Hair follicular keratinocyte (primary cell): Measurements from ENCODE around the gene MTMR12. TPM values are rescaled to one million over a fixed set of nuclear protein-coding genes. Genes with fewer than 3 reads are reported as not detected.

Experiments used
- total RNA-seq: library from RNA; depleted of rRNA; stranded (reverse); fragments of >200 nt; gene quantifications from 2 replicates; pipeline ENCODE4 v1.2.3, GENCODE V29; 2015

MTMR12 gene, protein sequence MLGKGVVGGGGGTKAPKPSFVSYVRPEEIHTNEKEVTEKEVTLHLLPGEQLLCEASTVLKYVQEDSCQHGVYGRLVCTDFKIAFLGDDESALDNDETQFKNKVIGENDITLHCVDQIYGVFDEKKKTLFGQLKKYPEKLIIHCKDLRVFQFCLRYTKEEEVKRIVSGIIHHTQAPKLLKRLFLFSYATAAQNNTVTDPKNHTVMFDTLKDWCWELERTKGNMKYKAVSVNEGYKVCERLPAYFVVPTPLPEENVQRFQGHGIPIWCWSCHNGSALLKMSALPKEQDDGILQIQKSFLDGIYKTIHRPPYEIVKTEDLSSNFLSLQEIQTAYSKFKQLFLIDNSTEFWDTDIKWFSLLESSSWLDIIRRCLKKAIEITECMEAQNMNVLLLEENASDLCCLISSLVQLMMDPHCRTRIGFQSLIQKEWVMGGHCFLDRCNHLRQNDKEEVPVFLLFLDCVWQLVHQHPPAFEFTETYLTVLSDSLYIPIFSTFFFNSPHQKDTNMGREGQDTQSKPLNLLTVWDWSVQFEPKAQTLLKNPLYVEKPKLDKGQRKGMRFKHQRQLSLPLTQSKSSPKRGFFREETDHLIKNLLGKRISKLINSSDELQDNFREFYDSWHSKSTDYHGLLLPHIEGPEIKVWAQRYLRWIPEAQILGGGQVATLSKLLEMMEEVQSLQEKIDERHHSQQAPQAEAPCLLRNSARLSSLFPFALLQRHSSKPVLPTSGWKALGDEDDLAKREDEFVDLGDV
- 14.0 and 20.5 TPM in 2 replicates for total RNA-seq

DNA sequence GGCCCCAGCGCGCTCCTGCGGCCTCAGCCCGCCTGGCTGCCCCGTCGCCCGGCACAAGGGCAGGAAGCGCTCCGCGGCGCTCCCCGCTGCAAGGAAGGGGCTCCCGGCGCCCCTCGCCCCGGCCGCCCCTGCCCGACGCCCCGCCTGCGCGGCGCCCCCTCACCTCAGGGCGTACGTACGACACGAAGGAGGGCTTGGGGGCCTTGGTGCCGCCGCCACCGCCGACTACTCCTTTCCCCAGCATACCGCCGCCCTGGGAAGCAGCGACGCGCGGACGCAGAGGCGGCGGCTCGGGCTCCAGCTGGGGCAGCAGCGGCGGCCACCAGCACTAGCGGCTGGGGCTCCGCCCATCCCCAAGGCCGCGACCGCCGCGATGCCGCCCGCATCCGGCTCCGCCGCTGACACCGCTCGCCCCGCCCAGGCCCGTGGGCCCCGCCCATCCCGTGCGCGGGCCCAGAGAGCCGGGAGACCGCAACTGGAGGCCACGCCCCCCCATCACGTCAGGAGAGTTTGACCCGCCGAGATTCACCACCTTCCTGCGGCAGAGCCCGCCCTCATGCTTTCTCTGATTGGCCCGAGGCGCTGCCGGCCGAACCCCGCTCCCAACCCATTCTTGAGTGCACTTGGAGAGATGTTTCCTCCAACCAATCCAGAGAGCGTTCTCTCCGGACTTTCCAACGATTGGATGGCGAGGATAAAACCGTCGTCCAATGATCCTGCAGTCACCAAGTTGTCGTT, at the start of gene MTMR12:
Gene MTMR12, minus strand, starts transcription at position 345 of the 738 bp plus-strand sequence. Its CDS starts 101 bp downstream, at position 244.

Other genes starting within 250 kb of the MTMR12 start
- 45.1 and 48.4 TPM in 2 replicates for gene GOLPH3, start 138.6 kb downstream of the MTMR12 start, total RNA-seq
- gene ZFR, start 131.8 kb upstream of the MTMR12 start, total RNA-seq = 36.6 and 40.4 TPM in 2 replicates